ENCODE measurements around the gene SLC6A3. TPM values are rescaled to one million over a fixed set of nuclear protein-coding genes. Genes with fewer than 3 reads are reported as not detected.

The SLC6A3 gene
- total RNA-seq, 1 donor from 2014 or later = not detected

DNA sequence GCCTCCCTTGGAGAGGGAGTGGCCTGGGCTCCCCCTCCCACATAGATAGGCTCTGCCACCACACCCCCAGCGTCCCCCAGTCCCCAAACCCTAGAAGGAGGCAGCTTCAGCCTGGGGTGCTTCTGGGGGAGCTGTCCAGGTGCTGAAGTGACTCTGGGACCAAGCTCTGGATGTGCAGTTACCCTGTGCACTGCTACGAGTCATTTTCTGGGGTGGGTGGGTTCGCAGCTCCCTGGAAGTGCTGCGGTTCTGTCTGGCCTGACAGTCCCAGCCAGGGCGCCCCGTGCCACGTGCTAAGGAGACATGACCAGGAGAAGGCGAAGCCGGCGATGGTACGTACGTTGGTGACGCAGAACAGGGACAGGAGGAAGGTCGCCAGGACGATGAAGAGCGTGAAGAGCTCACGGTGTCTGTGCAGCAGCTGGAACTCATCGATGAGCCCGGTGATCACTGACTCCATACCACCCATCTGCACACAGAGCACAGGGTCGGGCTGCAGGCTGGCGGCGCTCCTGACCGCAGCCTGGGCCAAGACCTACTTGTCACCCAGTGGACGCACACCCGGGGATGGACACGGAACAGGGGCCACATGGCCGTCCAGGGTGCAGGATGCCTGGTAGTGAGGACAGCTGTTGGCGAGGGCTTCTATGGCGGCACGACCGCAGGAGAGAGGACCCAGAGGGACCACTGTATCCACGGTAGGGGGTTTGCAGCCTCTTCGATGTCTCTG, 35.7 kb downstream of the SLC6A3 start:
- intact Hi-C loops (cut with micrococcal nuclease) = no loop called here

DNA sequence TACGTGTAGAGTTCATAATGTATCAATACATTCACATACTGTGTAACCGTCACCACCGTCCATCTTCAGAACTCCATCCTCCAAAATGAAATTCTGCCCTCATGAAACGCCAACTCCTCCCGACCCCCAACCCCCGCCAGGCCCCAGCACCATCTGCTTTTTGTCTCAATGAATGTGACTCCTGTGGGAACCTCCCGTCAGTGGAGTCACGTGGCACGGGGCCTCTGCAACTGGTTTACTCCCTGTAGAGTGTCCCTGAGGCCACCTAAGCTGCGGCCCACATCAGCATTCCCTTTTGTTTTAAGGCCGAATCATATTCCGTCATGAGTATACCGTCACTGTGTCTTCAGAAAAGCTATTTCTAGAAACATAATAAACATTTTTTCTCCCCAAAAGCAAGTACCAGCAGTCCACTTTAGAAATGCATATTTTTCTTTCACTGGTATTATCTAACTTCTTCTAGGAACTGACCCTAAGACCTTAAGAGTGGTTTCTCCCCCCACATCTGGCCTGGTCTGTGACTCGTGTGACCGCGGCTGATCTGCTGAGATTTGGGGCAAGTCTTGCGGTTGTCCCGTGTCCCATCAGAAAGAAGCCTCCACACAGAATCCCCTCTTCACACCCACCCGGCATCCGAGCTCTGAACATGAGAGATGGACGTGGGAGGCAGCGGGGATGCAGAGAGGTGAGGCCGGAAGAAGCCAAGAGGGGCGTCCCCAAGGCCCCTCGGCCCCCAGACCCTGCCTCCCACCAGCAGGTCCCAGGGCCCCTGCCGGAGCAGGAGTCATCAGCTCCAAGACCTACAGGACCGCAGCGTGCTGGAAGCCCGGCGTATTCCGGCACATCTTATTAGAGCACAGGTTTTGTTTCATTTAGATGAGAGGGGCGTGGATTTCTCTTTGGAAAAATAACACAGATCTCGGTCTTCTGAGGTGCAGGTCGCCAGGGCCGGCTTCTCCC, 38.3 kb downstream of the SLC6A3 start:
- intact Hi-C loops (cut with micrococcal nuclease) = no loop called here

DNA sequence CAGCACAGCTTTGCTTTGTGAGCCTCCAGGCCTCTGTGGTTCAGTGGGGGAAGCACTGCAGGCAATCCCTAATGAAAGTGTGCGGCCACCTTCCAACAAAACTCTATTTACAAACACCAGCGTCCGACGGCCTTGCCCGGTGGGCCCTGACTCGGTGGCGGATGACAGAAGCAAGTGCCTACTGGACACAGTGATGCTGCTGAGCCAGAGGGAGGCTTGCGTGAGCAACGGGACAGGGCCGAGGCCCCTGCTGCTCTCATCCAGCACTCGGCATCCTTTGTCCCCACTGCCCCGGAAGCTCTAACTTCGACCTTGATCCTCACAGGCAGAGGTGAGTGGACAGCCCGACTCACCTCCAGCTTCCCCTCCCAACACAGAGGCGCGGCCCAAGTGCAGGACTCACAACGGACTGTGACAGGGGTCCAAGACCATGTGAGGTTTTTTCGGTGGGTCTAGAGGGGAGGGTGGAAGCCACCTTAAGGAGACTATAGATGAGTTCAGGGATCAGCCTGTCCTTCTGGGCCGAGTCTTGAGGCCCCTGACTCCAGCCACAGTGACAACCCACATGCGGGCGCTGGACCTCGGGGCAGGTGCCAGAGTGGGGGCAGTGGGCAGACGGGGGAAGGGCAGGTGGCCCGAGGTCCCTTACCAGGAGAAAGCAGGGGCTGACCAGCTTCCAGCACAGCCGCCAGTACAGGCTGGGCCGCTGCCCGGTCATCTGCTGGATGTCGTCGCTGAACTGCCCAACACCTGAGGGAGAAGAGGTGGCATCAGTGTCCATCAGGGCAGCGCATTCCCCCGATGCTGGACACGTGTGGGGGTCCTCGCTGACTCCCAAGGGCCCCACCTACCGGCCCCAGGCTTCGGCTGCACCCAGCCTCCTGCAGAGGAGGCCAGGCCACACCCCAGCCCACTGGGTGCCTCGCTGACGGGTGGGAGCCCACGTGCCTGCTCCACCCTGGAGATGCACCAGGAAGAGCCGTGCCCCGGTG, 39.4 kb downstream of the SLC6A3 start:
- intact Hi-C loops (cut with micrococcal nuclease) = no loop called here

DNA sequence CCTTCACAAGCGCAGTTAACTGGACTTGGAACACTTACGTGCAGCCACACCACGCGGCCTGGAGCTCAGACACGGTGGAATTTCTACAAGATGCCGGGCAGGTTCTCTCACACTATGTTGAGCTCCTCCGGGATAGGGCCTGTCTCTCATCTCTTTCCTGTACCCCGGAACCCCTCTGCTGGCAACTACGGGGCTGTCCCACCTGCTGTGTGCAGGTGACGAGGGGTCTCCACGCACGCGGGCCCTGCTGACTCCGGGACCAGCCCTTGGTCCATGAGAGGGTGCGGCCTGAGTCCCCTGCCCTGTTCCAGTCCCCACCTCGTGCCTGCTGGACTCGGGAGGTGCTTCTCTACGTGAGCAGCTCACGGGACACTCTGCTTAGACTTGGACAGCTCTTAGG, 40.1 kb downstream of the SLC6A3 start:
- intact Hi-C loops (cut with micrococcal nuclease) = no loop called here

DNA sequence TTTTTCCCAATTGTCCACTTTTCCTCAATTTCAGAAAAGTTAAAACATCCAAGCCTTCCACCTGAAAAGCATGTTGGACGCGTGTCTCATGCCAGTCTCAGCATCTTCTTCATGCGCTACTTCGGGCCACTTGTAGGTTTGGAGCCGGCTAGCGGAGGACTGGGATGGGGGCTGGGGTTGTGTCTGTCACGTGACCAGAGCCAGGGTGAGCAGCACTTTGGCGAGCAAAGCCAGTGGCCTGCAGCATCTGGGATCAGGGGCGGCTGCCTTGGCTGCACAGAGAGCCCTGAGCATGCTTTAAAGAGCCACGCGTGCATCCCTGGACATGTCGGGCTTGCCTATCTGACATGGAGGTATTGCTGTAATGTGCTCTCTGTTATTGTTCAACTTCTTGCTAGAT, 41.2 kb downstream of the SLC6A3 start:
- intact Hi-C loops (cut with micrococcal nuclease) = no loop called here

DNA sequence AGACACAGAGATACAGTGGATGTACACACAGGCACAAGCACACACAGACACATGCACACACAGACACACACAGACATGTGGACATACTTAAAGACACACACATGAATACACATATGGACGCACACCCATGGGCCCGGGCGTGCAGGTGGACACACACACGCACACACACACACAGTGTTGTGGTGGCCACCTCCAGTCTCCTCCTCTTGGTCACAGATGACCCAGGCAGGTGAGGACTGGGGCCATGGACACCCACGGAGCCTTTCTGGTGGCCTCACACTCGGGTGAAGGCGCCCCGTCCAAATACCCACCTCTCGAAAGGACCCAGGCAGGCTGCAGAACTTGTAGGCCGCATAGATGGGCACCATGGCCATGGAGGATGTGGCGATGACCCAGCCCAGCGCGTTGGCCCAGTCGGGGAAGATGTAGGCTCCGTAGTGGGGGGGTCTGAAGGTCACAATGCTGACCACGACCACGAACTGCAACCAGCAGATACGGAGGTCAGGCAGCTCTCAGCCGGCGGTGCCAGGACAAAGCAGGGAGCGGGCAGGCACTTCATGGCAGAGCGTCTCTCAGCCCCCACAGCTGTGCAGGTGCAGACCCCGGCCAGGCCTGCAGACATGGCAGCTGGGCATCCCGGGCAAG, 42.5 kb downstream of the SLC6A3 start:
- intact Hi-C loops (cut with micrococcal nuclease) = no loop called here

DNA sequence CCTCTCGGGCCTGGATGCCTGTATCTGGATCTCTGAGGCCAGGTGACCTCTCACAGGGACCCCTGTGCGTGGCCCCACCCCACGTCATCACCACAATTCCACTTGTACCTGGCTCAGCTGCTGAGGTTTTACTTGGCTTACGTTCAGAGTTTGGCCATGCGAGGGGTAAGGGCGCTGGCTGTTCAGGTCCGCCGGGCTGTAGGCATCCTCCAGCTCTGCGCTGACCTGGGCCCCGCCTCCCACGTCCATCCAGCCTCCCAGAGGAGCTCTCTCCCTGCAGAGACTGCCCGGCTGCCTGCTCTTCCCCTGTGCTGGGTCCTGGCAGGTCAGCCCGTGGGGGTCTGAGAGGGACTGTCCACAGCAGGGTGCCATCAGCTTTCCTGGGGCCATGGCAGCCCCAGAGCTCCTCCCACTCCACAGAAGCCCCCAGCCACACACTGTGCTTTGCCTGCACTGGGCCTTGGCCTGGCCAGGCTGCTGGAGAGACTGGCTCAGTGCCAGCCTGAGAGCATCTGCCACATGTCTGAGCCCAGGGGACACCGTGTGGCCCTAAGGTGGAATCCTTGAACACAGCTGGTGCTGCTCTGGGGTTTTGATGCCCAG, 43.6 kb downstream of the SLC6A3 start:
- intact Hi-C loops (cut with micrococcal nuclease) = no loop called here

DNA sequence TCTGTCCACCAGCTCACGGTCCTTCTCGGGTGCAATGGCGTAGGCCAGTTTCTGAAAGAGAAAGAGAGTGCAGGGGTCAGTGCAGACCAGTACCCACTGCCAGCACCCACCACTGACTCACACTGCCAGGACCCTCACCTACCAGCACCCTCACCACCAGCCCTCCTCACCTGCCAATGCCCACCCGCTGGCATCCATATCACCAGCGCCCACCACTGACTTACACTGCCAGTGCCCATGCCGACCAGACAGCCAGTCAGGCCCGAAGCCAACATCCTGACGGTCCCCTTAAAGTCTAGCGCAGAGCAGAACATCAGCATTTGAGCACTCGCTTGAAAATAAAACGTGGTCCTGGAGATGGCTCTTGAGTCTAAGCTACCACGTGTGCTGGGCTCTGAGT, 44.3 kb downstream of the SLC6A3 start:
- intact Hi-C loops (cut with micrococcal nuclease) = no loop called here

DNA sequence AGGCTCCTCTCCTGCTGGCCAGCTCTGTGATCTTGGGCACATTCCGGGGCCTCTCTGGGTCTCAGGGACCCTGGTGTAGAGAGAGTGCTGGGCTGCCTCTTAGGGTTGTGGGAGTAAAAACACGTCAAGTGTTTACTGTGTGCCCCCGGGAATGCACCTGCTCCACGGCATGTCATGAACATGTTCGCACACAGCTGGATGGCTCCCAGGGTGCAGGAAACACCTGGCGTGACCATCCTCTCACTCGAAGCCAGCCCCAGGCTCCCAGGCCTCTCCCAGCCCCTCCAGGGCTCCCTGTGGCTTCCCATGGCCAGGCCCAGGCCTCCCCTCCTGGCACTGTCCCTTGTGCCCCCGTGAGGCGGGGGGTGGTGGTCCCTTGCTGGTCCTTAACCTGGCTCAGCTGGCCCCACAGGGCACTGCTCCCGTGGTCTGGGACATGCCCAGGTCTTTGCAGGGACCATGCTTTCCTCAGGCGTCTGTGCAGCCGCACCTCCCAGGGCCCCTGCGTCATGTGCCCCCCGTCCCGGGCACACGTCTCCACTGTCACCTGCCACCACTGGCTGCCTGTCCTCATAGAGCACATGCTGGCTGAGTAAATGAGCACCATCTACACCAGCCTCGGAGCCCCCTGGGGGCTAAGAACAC, 44.9 kb downstream of the SLC6A3 start:
- intact Hi-C loops (cut with micrococcal nuclease) = no loop called here

DNA sequence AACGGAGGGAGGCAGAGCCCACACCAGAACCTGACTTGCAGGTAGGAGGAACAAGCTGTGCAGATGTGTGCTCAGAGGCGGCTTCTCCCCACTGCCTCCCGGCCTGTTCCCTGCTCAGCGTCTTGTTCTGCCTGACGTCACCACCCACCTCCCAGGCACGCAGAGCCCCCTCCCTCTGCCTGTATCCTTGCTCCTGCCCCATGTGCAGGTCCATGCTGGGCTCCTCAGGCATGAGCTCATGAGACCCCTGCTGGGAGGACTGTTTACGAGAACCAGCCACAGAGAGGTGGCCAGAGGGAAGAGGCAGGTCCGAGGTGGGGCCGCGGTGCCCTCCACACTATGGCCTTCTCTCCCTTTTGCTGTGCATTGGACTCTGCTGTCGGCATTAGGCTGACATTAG, 45.5 kb downstream of the SLC6A3 start:
- intact Hi-C loops (cut with micrococcal nuclease) = no loop called here

DNA sequence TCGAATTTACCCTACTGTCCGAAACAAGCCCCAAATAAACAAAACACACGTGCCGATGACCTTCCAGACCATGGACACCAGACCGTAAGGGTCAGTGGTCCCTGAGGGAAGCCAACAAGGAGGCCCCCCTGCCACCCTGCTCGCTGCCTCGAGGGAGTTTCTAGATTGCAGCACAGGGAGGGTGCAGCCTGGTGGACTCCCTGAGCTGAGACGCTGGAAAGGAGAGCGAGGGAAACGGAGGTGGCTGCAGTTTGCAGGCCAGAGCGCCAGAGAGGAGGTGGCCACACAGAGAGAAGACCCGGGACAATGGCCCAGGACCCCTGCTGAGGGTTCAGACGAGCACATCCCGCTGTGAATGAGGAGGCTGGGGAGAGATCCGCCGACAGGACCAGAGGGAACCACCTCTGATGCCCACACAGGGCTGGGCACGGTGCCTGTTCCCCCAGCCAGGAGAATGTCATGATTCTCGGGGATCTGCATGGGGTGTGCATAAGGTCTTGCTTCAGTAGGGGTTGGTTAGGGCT, 48.9 kb downstream of the SLC6A3 start:
- intact Hi-C loops (cut with micrococcal nuclease) = no loop called here

DNA sequence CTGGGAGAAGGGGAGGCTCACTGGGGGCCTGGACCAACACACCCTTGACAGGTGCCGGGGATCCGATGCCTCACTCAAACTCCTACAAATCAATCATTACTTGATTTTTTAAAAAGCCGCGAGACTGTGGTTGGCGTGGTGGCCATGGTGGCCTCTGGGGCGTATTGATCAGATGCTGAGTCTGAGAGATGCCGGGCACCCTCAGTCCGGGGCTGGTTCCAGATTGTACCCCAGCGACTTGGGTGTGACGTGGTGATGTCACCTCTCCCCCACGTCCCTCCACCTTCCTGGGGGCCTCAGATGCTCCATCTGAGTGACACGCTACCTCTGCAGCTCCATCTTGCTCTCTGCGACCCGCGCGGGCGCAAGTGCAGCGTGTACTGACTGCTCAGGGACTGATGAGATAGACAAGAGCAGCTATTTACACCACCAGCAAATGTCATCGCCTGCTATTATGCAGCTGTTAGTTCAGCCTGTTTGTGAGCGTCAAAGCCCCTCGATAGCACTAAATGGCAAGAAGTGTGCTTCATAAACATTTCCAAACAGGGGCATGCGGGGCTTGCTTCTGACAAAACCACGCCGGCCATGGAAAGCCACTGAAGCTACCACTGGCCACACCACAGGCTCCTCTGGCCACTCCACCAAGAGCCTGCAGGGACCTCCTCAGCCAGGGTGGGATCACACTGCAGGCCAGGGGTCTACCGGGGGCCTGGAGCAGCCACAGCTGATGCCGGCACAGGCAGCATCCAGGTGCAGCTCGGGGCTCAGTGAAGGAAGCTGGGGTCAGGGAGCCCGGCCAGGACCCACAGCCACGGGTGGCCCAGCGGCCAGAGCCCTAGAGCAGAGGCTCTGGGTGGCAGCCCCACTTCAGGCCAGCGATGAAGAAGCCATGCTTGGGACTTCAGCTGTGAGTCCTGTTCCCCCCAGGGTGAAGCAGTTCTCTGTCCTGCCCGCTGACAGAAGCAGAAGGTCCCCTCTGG, 50.1 kb downstream of the SLC6A3 start:
- intact Hi-C loops (cut with micrococcal nuclease) = no loop called here

DNA sequence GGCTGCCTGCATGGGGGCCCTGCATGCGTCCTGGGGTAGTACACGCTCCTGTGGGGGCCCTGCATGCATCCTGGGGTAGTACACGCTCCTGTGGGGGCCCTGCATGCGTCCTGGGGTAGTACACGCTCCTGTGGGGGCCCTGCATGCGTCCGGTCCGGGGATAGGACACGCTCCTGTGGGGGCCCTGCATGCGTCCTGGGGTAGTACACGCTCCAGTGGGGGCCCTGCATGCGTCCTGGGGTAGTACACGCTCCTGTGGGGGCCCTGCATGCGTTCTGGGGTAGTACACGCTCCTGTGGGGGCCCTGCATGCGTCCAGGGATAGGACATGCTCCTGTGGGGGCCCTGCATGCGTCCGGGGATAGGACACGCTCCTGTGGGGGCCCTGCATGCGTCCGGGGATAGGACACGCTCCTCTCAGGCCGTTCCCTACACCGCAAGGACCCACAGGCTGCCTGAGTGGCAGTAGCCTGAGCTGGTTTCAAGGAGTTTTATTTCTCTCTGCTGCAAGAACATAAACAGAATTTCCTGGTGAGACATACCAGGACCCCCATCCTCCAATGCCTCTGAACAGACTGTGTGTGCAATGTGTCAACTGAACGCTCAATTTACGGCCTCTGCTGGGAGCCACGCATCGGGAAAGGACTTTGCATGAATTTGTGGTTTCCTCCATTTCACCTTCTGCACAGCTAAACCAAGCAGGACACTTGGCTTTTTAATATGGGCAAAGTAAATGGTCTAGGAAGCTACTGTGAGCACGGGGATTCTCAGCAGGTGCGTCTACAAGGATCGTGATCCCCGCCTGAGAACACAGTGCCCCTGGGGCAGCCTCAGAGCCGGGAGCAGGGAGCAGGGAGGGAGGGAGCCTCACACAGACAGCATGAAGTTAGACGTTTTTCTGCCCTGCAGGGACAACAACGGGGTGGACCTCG, 51.4 kb downstream of the SLC6A3 start:
- intact Hi-C loops (cut with micrococcal nuclease) = no loop called here

DNA sequence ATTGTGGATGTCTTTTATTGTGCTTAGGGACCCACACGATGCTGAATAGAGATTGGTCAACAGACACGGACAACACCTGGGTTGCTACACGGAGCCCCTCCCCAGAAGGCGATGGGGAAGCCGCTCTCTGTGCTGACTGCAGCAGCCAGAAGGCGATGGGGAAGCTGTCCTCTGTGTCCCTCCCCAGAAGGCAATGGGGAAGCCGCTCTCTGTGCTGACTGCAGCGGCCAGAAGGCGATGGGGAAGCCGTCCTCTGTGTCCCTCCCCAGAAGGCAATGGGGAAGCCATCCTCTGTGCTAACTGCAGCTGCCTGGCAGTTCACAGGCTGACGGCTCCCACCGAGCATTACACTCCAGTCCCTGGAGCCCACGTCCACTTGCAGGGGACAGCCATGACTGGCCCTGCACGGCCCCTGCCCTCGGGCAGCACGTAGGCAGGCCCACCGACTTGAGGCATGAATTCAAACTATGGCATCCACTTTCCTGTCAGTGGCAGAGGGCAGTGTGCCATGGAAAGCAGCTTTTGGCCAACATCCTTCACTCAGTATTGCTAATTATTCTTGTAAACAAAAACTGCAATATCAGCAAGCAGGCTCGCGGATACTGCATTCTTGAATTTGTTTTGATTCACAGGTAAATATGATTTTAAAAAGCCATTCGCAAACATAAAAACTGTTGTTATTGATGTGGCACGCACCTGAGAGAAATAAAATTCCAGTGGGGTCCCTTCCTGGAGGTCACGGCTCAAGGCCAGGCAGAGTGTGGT, 52.3 kb downstream of the SLC6A3 start:
- intact Hi-C loops (cut with micrococcal nuclease) = no loop called here

DNA sequence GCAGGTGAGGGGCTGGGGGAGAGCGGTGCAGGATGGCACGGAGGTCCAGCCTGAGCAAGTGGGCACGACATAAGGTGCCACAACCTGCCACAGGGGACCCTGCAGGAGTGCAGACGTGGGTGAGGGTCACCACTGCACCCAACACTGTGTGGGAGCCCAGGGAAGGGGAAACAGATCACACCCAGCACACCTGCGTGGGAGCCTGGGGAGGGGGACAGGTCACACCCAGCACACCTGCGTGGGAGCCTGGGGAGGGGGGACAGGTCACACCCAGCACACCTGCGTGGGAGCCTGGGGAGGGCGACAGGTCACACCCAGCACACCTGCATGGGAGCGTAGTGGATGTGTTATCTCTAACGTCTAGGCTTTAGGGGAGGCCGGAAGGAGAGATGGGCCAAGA, 53.0 kb downstream of the SLC6A3 start:
- intact Hi-C loops (cut with micrococcal nuclease) = no loop called here

DNA sequence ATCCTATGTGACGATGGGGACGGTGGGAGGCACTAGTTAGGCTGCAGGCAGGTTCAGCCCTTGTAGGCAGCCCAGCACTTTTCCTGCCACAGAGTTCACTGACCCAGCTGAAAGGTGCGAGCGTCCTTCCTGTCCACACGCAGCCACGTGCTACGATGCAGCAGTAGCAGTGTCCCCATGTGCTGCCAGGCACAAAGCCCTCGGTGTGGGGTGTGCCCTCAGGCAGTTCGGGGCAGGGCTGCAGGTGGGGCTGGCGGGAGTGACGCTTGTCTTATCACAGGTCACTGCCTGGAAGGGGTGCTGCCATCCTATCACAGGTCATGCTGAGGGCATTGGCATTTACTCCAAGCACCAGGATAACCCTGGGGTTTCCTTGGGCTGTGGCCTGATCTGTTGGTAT, 53.5 kb downstream of the SLC6A3 start:
- intact Hi-C loops (cut with micrococcal nuclease) = no loop called here

All from T-helper 1 cell treated with Interleukin-12 subunit alpha and Interleukin-12 subunit beta and Interleukin-4 antibody, amounts not matched to agents 30 ng/mL and 1 ng/mL, for 36 hours (primary cell).